Activated naive CD4-positive, alpha-beta T cell treated with anti-CD3 and anti-CD28 coated beads for 36 hours (primary cell): Measurements from ENCODE around the gene RFC1. TPM values are rescaled to one million over a fixed set of nuclear protein-coding genes. Genes with fewer than 3 reads are reported as not detected.
A peak's percentile ranks its signal among the peaks of the same experiment; 100 is the strongest.
"Not testable (repeated sequence)": the region's sequence is repeated elsewhere in the genome, so short reads cannot be mapped to it uniquely, and the experiment has no call there.

Experiments
- CTCF ChIA-PET: fragments of 350-600 bp; sonication (Branson Sonifier 250); formaldehyde crosslinking; loops from one replicate; lab custom pipeline; 2021; ENCODE audit warnings: antibody characterized with exemption; lab: Charles Lee
- DNase-seq: peaks from one replicate; pipeline ENCODE4 v3.0.0-alpha.2; 2020
- H3K27ac Mint-ChIP-seq: one replicate; pipeline ENCODE4 v1.8.0; 2021; ENCODE audit warnings: mild to moderate bottlenecking, mixed read lengths
- H3K27me3 Mint-ChIP-seq: one replicate; pipeline ENCODE4 v1.8.0; 2021; ENCODE audit warnings: low read depth, mixed read lengths
- H3K36me3 Mint-ChIP-seq: one replicate; pipeline ENCODE4 v1.8.0; 2021; ENCODE audit warnings: low read depth, mixed read lengths
- H3K4me1 Mint-ChIP-seq: one replicate; pipeline ENCODE4 v1.8.0; 2021; ENCODE audit warnings: low read depth, mixed read lengths
- H3K4me3 Mint-ChIP-seq: one replicate; pipeline ENCODE4 v1.8.0; 2021; ENCODE audit warnings: mild to moderate bottlenecking, moderate library complexity, mixed read lengths
- H3K9me3 Mint-ChIP-seq: one replicate; pipeline ENCODE4 v1.8.0; 2021; ENCODE audit warnings: mixed read lengths
- intact Hi-C: fragments of 100-400 bp; cut with micrococcal nuclease; formaldehyde crosslinking; loops from one replicate; pipeline ENCODE4 v1.15.1; 2023
- total RNA-seq, 2 experiments: library from RNA; stranded (reverse); gene quantifications; one replicate each; pipeline ENCODE4 v1.2.3, GENCODE V29; 2021

The RFC1 gene
- 100 to 1,000 TPM; 109 to 123 TPM for total RNA-seq

DNA sequence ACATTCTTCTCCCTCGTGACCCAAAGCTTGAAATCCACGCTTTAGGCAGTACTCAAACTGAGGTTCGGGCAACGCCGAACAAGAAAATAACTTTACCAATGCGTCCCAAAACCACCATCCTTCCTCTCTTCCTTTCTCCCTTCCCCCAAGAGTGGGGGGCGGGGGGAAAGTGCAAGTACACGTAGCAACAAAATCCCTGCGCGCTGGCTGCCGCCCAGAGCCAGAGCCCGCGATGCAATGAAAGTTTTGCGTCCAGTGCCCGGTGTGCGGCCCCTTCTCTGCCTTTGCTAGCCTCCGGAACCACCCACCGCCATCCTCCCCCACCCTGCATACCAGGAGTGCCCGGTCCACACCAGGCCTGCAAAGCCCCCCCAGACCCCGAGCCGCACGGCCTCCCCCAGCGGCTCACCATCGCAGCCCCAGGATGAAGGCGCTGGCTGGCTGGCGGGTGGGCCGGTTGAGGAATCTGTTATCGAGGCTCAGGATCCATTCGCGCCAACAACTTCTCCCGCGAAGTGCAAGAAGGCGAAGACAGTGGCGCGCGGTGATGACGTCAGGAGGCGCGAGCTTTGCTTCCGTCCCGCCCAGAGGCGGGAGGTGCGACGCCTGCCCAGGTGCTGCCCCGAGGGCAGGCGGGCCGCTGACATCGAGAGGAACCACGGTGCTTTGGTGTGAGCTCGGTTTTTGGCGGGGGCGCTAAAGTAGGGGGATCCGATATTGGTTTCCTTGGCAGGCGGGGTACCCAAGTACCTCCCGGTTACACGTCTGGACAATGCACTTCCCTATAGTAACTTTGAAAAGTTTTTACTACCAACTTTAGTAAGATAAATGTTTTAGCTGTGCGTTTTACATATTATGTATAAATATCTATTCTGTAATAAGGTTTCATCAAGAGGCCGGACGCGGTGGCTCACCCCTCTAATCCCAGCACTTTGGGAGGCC is at the start of gene RFC1:
TSS of gene RFC1 (minus strand) at position 533 of the 942 bp plus-strand sequence. CDS start at position 412, 121 bp downstream.
- DNase-seq, result peak; percentile 97
- H3K36me3 Mint-ChIP-seq, result peaks cover 14% of the 10 kb centered on the region
- H3K4me1 Mint-ChIP-seq, result peaks cover 32% of the 10 kb centered on the region
- peak within 1 kb of the TSS; percentile 93 for H3K4me3 Mint-ChIP-seq
- intact Hi-C loops, result loop anchor here (1.0 kb wide), 3 partner anchors 13 to 184 kb away; partner anchors contain the start of genes RPL9 and WDR19
- H3K9me3 Mint-ChIP-seq, result peaks cover 8% of the 10 kb centered on the region
- no peaks in the 10 kb centered on the region for H3K27me3 Mint-ChIP-seq
- peak within 1 kb of the TSS; percentile 91 for H3K27ac Mint-ChIP-seq
- CTCF ChIA-PET, result interaction anchor here (0.7 to 2.9 kb wide), 3 partner anchors 12 to 1558 kb away, joined by 3 to 17 read pairs (median 3); no protein-coding TSS in a partner anchor

- H3K4me3 Mint-ChIP-seq, result no peak overlapping the region
- no peak for DNase-seq
- no peaks in the 10 kb centered on the region for H3K27me3 Mint-ChIP-seq
- intact Hi-C loops, result loop anchor here (10.0 kb wide), 1 partner anchor 111 kb away; no protein-coding TSS in a partner anchor
- H3K9me3 Mint-ChIP-seq, result no peaks in the 10 kb centered on the region
- no peaks in the 10 kb centered on the region for H3K4me1 Mint-ChIP-seq
- CTCF ChIA-PET, result no interaction called here
- no peak overlapping the region for H3K27ac Mint-ChIP-seq
- H3K36me3 Mint-ChIP-seq, result no peaks in the 10 kb centered on the region
Observed at GRCh38 chr4:39415678-39416283, 49.6 kb upstream of the RFC1 start.

- not testable (repeated sequence) for H3K4me3 Mint-ChIP-seq, H3K4me1 Mint-ChIP-seq, H3K27ac Mint-ChIP-seq, H3K36me3 Mint-ChIP-seq, H3K9me3 Mint-ChIP-seq, DNase-seq, H3K27me3 Mint-ChIP-seq
- CTCF ChIA-PET, result interaction anchor here (0.7 to 1.3 kb wide), 2 partner anchors 77 to 510 kb away, joined by 3 to 4 read pairs; no protein-coding TSS in a partner anchor
- intact Hi-C loops, result loop anchor here (5.0 to 10.0 kb wide), 2 partner anchors 107 to 509 kb away; no protein-coding TSS in a partner anchor
Observed at GRCh38 chr4:39411561-39411960, 45.4 kb upstream of the RFC1 start.

- CTCF ChIA-PET, result interaction anchor here (1.1 to 1.3 kb wide), 2 partner anchors 507 to 508 kb away, joined by 3 read pairs; no protein-coding TSS in a partner anchor
Observed at GRCh38 chr4:39410415-39410814, 44.3 kb upstream of the RFC1 start.

GRCh38 chr4:39407584-39407885 is 41.4 kb upstream of the RFC1 start:
- Mint-ChIP-seq H3K9me3 (no peaks in the 10 kb centered on the region), H3K4me1 (no peaks in the 10 kb centered on the region), H3K4me3 (no peak overlapping the region), H3K27me3 (no peaks in the 10 kb centered on the region), H3K36me3 (no peaks in the 10 kb centered on the region), H3K27ac (no peak overlapping the region)
- intact Hi-C loops, result no loop called here
- CTCF ChIA-PET, result interaction anchor here (0.6 kb wide), 1 partner anchor 100 kb away, joined by 3 read pairs; no protein-coding TSS in a partner anchor
- DNase-seq, result no peak

More at GRCh38 chr4:39410415-39410814, 44.3 kb upstream of the RFC1 start:
- Mint-ChIP-seq H3K27me3 (no peaks in the 10 kb centered on the region), H3K4me3 (no peak overlapping the region), H3K9me3 (no peaks in the 10 kb centered on the region), H3K27ac (no peak overlapping the region), H3K36me3 (no peaks in the 10 kb centered on the region), H3K4me1 (no peaks in the 10 kb centered on the region)
- no peak for DNase-seq
- intact Hi-C loops, result loop anchor here (1.0 to 10.0 kb wide), 3 partner anchors 106 to 508 kb away; partner anchors contain the start of gene WDR19

- intact Hi-C loops, result no loop called here
- no peaks in the 10 kb centered on the region for H3K9me3 Mint-ChIP-seq
- CTCF ChIA-PET, result interaction anchor here (0.6 kb wide), 2 partner anchors 99 to 229 kb away, joined by 3 read pairs; no protein-coding TSS in a partner anchor
Observed at GRCh38 chr4:39406763-39407583, 40.8 kb upstream of the RFC1 start, which contains the start of gene KLB. TSS of gene KLB (plus strand) at chr4:39406930. CDS start at chr4:39406950, 20 bp downstream.

GRCh38 chr4:39401640-39402039 is 35.5 kb upstream of the RFC1 start:
- H3K4me3 Mint-ChIP-seq, H3K4me1 Mint-ChIP-seq, H3K9me3 Mint-ChIP-seq, CTCF ChIA-PET, H3K36me3 Mint-ChIP-seq, H3K27ac Mint-ChIP-seq, DNase-seq, intact Hi-C loops, H3K27me3 Mint-ChIP-seq: not testable (repeated sequence)

More at GRCh38 chr4:39406763-39407583, 40.8 kb upstream of the RFC1 start, which contains the start of gene KLB:
- H3K36me3 Mint-ChIP-seq, result no peaks in the 10 kb centered on the region
- no peaks in the 10 kb centered on the region for H3K27me3 Mint-ChIP-seq
- no peak for DNase-seq
- no peaks in the 10 kb centered on the region for H3K4me1 Mint-ChIP-seq
- H3K27ac Mint-ChIP-seq, result no peak within 1 kb of the TSS
- no peak within 1 kb of the TSS for H3K4me3 Mint-ChIP-seq

DNA sequence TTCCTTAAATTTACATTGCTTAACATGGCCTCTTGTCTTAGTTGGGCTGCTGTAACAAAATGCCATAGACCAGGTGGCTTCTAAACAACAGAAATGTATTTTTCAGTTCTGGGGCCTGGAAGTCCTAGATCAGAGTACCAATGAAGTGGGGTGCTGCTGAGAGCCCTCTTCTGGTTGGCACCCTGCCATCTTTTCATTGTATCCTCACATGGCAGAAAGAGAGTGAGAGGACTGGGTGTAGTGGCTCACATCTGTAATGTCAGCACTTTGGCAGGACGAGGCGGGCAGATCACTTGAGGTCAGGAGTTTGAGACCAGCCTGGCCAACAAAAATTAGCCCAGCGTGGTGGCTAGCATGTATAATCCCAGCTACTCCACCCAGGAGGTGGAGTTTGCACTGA is 28.5 kb upstream of the RFC1 start:
- Mint-ChIP-seq H3K9me3 (no peaks in the 10 kb centered on the region), H3K4me1 (no peaks in the 10 kb centered on the region), H3K36me3 (no peaks in the 10 kb centered on the region), H3K27ac (no peak overlapping the region), H3K4me3 (no peak overlapping the region), H3K27me3 (no peaks in the 10 kb centered on the region)
- no peak for DNase-seq
- intact Hi-C loops, result no loop called here
- CTCF ChIA-PET, result no interaction called here

- DNase-seq, result no peak
- CTCF ChIA-PET, result no interaction called here
- H3K9me3 Mint-ChIP-seq, result no peaks in the 10 kb centered on the region
- intact Hi-C loops, result no loop called here
- H3K36me3 Mint-ChIP-seq, result no peaks in the 10 kb centered on the region
- H3K27me3 Mint-ChIP-seq, result no peaks in the 10 kb centered on the region
- H3K27ac Mint-ChIP-seq, result no peak overlapping the region
- H3K4me1 Mint-ChIP-seq, result no peaks in the 10 kb centered on the region
- no peak overlapping the region for H3K4me3 Mint-ChIP-seq
Observed at GRCh38 chr4:39390603-39391002, 24.4 kb upstream of the RFC1 start.

DNA sequence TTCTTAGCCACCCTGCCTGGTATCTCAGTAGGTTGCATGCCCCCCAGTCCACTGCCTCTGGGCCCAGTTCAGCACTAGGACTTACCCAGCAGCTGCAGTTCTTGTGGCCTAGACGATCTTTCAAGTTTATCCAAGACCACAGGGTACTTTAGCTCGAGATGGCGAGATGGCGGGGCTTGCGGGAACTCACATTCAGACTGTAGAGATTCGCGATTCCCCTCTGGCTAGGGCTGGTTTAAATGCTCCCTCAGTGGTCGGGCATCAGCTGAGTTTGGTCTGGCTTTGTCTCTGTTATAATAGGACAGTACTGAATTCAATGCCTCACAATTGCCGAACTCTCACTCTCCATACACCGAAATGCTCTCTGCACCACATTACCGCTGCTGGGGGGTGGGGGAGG is 18.4 kb upstream of the RFC1 start:
- no peak overlapping the region for H3K4me3 Mint-ChIP-seq
- intact Hi-C loops, result no loop called here
- no peak for DNase-seq
- H3K27me3 Mint-ChIP-seq, result peaks cover 6% of the 10 kb centered on the region
- CTCF ChIA-PET, result interaction anchor here (0.5 kb wide), 1 partner anchor 50 kb away, joined by 3 read pairs; no protein-coding TSS in a partner anchor
- H3K36me3 Mint-ChIP-seq, result no peaks in the 10 kb centered on the region
- H3K4me1 Mint-ChIP-seq, result no peaks in the 10 kb centered on the region
- no peak overlapping the region for H3K27ac Mint-ChIP-seq
- peaks cover 6% of the 10 kb centered on the region for H3K9me3 Mint-ChIP-seq

GRCh38 chr4:39383690-39384089 is 17.5 kb upstream of the RFC1 start:
- no peak for DNase-seq
- Mint-ChIP-seq H3K4me1 (no peaks in the 10 kb centered on the region), H3K27me3 (peaks cover 6% of the 10 kb centered on the region), H3K27ac (no peak overlapping the region), H3K36me3 (no peaks in the 10 kb centered on the region), H3K9me3 (peaks cover 8% of the 10 kb centered on the region), H3K4me3 (no peak overlapping the region)
- CTCF ChIA-PET, result no interaction called here
- intact Hi-C loops, result no loop called here
